D721Med (cell line): ENCODE data around the gene CDK3.
"Not testable (repeated sequence)": the region's sequence is repeated elsewhere in the genome, so short reads cannot be mapped to it uniquely, and the experiment has no call there.

Experiments
- DNase-seq: peaks from one replicate; pipeline ENCODE4 v3.0.0; 2011; ENCODE audit warnings: low spot score; ENCODE audit not compliant: insufficient read length
- FAIRE-seq: peaks from 2 replicates; lab custom pipeline; 2011; peaks lifted over from hg19 to GRCh38; lab: Jason Lieb, UNC
- CTCF ChIP-seq: IDR thresholded peaks from 2 replicates; pipeline ENCODE4 v1.5.1; 2012; ENCODE audit warnings: mild to moderate bottlenecking, control low read depth; ENCODE audit not compliant: insufficient read depth; ENCODE audit errors: missing control alignments

The CDK3 gene

GRCh38 chr17:76034428-76035350 is 34.0 kb downstream of the CDK3 start:
- FAIRE-seq (no peak), DNase-seq (no peak)
- TF ChIP-seq CTCF: no peak

DNA sequence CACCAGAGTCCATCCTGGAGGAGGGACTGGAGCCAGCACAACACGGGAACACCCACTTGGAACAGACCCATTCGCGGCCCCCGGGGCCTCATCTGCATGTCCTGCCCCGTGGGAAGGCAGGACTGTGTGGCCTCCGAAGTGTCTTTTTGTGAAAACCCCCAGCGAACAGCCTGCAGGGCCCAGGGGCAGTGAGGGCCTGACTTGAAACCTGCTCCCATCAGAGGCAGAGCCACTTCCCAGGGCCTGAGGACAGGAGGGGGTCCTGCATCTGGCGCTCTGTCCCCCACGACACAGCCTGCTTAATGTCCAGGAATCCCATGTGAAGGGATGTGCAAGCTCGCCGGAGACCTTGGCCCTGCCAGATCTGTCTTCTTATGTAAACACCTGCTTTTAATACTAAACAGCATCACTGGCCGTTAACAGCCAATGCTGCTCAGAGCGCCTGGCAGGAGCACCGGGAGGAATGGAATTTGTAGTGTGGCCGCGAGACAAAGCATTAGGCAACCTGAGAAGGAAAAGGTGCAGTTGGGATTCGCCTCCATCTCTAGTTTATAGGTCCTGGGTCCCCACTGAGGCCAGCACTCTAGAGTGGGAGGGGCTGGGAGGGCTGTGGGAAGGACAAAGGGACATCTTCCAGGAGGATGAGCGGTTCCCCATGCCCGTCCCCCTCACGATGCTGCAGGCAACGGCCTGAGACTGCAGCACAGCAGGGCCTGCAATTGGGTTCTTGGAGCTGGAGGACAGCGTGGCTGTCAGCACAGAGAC is 36.0 kb downstream of the CDK3 start:
- TF ChIP-seq CTCF: no peak
- DNase-seq: no peak
- no peak for FAIRE-seq

GRCh38 chr17:76038050-76038449 is 37.4 kb downstream of the CDK3 start:
- DNase-seq (no peak), FAIRE-seq (no peak)
- TF ChIP-seq CTCF: no peak

- FAIRE-seq: no peak
- no peak for DNase-seq
- no peak for TF ChIP-seq CTCF
Measured at GRCh38 chr17:76039121-76039520, 38.5 kb downstream of the CDK3 start.

- TF ChIP-seq CTCF: no peak
Measured at GRCh38 chr17:76040376-76040775, 39.7 kb downstream of the CDK3 start.

DNA sequence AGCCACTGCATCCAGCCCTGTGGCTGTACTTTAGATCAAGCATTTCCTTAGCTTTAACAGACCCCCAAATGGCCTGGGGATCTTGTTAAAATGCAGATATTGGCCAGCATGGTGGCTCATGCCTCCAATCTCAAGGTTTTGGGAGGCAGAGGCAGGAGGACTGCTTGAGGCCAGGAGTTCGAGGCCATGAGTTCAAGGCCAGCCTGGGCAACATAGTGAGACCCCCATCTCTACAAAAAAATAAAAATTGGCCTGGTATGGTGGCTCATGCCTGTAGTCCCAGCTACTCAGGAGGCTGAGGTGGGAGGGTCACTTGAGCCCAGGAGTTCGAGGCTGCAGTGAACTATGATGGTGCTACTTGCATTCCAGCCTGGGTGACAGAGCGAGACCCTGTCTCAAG is 42.2 kb downstream of the CDK3 start:
- not testable (repeated sequence) for DNase-seq

More at GRCh38 chr17:76040376-76040775, 39.7 kb downstream of the CDK3 start:
- FAIRE-seq (no peak), DNase-seq (no peak)

GRCh38 chr17:76044475-76045007 is 43.9 kb downstream of the CDK3 start:
- FAIRE-seq, DNase-seq: not testable (repeated sequence)

More for the DNA sequence above, 42.2 kb downstream of the CDK3 start:
- FAIRE-seq: not testable (repeated sequence)
